GM12873 (cell line): ENCODE results near the gene ORC3.

ENCODE experiments used
- CTCF ChIP-seq: IDR thresholded peaks from 2 replicates; pipeline ENCODE4 v1.5.1; 2012; ENCODE audit warnings: low read depth, mild to moderate bottlenecking, moderate library complexity, low read length, control low read depth; ENCODE audit not compliant: insufficient read depth; ENCODE audit errors: missing control alignments

Gene ORC3

DNA sequence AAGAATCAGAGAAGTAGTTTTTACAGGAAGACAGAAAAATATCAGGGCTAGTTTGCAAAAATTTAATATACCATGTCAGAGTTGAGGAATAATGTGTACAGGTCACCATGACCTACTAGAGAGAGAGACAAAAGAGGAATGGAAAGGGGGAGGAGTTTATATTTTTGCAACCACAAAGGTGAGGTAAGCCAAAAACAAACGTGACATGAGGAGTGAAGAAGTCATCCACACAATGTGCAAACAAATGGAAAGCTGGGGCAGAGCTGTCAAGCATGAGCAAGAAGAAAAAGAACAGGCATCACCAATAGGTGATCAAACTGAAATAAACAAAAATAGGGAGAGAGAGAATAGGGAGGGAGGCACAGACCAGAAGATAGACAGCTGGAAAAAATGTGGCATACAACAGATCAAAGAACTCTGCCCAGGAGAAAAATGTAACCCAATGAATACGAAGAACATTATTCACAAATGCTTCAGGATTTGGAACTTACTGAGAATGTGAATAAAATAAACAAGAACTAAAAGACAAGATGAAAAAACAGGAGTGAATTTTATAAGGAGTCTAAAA is 15.6 kb upstream of the ORC3 start:
- no peak for TF ChIP-seq CTCF

GRCh38 chr6:87575423-87575822 is 14.5 kb upstream of the ORC3 start:
- no peak for TF ChIP-seq CTCF

GRCh38 chr6:87583822-87584221 is 6.1 kb upstream of the ORC3 start:
- TF ChIP-seq CTCF, result no peak

GRCh38 chr6:87586371-87587077 is 3.4 kb upstream of the ORC3 start:
- no peak for TF ChIP-seq CTCF

DNA sequence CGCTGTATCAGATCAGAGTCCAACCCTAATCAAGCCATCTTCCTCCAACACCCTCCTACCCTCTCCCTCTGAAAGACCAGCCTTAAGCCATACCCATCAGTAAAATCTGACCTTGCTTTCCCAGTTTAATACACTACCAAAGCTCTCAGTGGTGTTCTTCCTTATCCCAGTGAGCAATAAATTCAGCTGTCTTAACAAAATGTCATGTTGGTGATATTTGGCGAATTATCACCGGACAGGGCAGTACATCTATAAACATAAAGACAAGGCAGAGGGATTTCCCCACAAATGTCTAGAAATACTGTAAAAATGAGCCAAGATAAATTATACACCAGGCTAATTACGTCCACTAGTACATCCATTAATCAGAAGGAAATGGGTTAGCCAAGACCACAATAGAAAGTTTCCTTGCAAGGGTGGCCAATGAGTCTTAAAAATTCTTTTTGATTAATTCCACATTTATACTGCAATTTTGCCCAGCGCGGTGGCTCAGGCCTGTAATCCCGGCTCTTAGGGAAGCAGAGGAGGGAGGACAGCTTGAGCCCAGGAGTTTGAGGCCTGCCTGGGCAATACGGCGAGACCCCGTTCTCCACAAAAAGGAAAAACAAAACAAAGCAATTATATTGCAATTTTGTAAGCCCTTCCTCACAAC is 1.1 kb upstream of the ORC3 start:
- TF ChIP-seq CTCF, result no peak

- TF ChIP-seq CTCF, result no peak
These were observed 514 bp downstream of the ORC3 start for GRCh38 chr6:87590417-87590880.

DNA sequence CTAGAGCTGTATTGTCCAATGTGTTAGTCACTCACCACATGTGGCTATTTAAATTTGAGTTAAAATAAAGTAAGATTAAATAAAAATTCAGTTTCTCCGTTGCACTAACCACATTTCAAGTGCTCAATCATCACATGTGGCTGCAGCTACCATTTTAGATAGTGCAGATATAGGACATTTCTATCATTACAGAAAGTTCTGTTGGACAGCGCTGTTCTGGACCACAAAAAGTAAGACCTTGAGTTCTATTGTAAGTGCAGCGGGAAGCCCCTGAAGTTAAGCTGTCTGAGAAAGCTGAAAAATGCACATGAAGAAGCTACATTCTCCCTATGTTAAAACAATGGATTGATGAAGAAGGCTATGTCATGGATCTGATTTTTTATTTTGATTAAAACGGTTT is 1.1 kb downstream of the ORC3 start:
- TF ChIP-seq CTCF, result no peak
